Frontal cortex (tissue), 4 donors: ENCODE results near the gene ZSCAN32. TPM values are rescaled to one million over a fixed set of nuclear protein-coding genes. Genes with fewer than 3 reads are reported as not detected.

ENCODE experiments used
- DNase-seq, 2 donors: peaks; one replicate each; pipeline ENCODE4 v3.0.0; 2012; ENCODE audit warnings: low spot score in 2 of 2
- FAIRE-seq: peaks from 2 replicates; lab custom pipeline; 2012; peaks lifted over from hg19 to GRCh38; lab: Jason Lieb, UNC
- total RNA-seq: library from RNA; depleted of rRNA; stranded (reverse); fragments of >200 nt; gene quantifications from one replicate; pipeline ENCODE4 v1.2.3, GENCODE V29; 2014
- donor health status: control.
- donor health status: control.
- donor health status: control.

ZSCAN32 gene
- total RNA-seq, 1 donor from 2014 or later, result 8.6 TPM

GRCh38 chr16:3362931-3363330 is 37.9 kb downstream of the ZSCAN32 start:
- no peak for DNase-seq
- FAIRE-seq, result no peak

GRCh38 chr16:3358871-3359270 is 41.9 kb downstream of the ZSCAN32 start:
- DNase-seq, result no peak

GRCh38 chr16:3356118-3356517 is 44.7 kb downstream of the ZSCAN32 start:
- DNase-seq, result no peak
- no peak for FAIRE-seq

More at GRCh38 chr16:3358871-3359270, 41.9 kb downstream of the ZSCAN32 start:
- FAIRE-seq, result no peak

- no peak for DNase-seq
- FAIRE-seq, result no peak
Observed at GRCh38 chr16:3355589-3355988, 45.2 kb downstream of the ZSCAN32 start, which contains the start of gene OR2C1. OR2C1 (plus strand) TSS chr16:3355889; CDS start chr16:3355941, 52 bp downstream.

GRCh38 chr16:3349175-3349574 is 51.6 kb downstream of the ZSCAN32 start:
- FAIRE-seq, result no peak
- no peak for DNase-seq

- no peak for FAIRE-seq
- no peak for DNase-seq
Observed at GRCh38 chr16:3348547-3349167, 52.1 kb downstream of the ZSCAN32 start.

- DNase-seq (no peak), FAIRE-seq (no peak)
Observed at GRCh38 chr16:3347586-3347985, 53.2 kb downstream of the ZSCAN32 start.

- no peak for DNase-seq
Observed at GRCh38 chr16:3346041-3346440, 54.8 kb downstream of the ZSCAN32 start.

More at GRCh38 chr16:3346041-3346440, 54.8 kb downstream of the ZSCAN32 start:
- FAIRE-seq, result no peak

Other genes starting within 250 kb of the ZSCAN32 start
- 0.41 TPM for gene OR1F1, start 212.8 kb downstream of the ZSCAN32 start, total RNA-seq
- 16.7 TPM for gene ZNF200, start 165.8 kb downstream of the ZSCAN32 start, total RNA-seq
- gene MEFV, start 144.4 kb downstream of the ZSCAN32 start, total RNA-seq, result under 0.01 TPM
- gene ZNF263, start 117.5 kb downstream of the ZSCAN32 start, total RNA-seq, result 45.7 TPM
- gene TIGD7, start 95.6 kb downstream of the ZSCAN32 start, total RNA-seq, result 22.0 TPM
- gene ZNF75A, start 95.5 kb downstream of the ZSCAN32 start, total RNA-seq, result 33.4 TPM
- 0.82 TPM for gene OR2C1, start 45.1 kb downstream of the ZSCAN32 start, total RNA-seq
- gene ZNF174, start 211 bp upstream of the ZSCAN32 start, total RNA-seq, result 10.2 TPM
- 4.9 TPM for gene ZNF597, start 42.5 kb upstream of the ZSCAN32 start, total RNA-seq
- 9.4 TPM for gene NAA60, start 42.7 kb upstream of the ZSCAN32 start, total RNA-seq
- gene C16orf90, start 94.5 kb upstream of the ZSCAN32 start, total RNA-seq, result not detected
- 42.0 TPM for gene CLUAP1, start 100.0 kb upstream of the ZSCAN32 start, total RNA-seq
- 0.41 TPM for gene NLRC3, start 176.4 kb upstream of the ZSCAN32 start, total RNA-seq
- 4.5 TPM for gene SLX4, start 210.6 kb upstream of the ZSCAN32 start, total RNA-seq